ENCODE data around the gene RAD51B.

Gene RAD51B

DNA sequence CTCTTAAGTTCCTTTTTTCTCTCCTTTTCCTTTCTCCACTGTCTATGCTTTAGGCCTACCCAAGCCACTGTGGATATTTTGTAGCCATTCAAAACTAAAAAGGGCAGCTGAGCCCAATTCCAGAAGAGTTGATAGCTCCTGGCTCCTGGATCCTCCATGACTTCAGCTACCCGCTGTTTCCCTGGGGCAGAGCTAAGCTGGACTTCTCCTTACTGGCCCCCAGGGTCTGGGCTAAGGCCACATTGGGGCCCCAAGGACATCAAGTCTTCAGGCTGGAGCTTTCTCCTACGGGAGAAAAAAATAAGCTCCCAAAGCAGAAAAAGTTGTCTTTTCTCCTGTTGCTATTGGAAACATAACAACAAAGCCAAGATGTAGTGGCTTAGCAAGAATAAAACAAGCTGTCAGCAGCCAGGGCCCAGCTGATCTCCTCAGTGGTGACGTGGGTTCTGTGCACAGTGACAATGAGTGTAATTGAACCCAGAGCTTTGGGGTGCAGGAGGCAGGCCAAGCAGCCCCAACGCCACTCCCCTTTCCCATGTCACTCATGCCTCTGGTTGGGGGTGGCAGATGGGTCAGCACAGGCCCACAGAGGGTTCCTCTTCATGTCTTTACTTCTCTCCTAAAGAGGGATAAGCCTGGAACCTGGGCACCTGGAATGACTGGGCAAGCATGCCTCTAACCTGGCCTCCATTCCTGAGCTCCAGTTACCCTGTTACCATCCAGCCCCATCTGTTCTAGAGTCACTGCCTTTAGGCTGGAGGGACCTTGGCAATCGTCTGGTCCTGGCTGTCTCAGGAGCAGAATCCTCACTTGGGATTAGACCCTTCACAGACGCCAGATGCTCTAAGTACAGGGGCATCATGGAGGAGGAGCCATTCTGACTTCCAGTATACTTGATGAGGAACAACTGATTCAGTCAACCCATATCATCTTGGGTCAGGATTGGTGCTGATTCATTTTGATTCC is 802.1 kb downstream of the RAD51B start:
- DNase-seq, result no peak

DNA sequence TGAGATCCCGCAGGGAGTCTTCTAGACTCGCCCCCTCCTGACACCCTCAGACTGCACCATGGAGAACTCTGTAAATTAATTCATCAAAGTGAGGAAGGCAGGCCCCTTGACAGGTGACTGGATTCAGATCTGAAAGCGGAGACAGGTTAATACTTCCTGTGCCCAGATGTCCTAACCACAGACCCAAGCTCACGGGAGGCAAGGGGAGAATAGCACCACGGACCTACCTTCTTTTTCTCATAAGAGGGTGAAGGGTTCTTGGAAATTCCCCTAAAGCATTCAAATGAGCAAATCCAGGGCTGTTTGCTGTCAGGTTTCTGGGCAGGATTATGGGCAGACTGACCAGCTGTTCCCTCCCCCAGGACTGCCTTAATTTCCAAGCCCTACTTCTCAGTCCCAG is 803.3 kb downstream of the RAD51B start:
- DNase-seq, result no peak

DNA sequence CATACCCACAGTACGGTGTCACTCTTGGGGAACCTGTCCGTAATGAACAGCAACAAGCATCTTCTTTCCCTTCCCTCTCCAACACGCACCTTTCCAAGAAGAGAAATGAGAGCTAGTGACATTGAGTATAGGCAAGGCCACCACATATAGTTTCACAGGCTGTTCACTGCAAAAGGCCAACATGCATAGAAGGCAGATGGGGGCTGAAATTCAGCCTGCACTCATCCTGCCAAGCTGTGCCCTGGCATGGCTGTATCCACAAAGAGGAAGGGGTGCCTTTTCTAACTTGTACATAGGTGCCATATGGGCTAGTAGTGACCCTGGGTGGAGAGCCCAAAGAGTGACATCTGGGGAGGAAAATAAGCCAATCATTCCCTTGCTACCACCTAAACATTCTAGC is 803.7 kb downstream of the RAD51B start:
- DNase-seq, result no peak

DNA sequence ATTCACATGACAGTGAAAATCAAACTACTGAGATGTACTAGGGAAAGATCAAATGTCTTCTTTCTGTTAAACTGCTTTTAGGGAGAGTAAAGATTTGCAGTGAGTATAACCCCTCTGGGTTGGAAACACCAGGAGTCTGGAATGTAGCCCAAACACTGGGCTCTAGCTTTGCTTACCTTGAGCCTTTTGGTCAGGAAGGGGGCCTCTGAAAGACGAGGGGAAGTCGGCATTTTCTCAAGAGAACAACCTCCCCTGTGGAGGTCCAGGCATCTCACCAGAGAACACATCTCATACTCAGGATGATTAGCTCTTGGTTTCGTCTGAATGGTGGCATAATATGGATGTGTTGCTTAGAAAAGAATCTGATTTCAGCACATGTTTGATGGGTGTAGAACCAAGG is 804.2 kb downstream of the RAD51B start:
- no peak for DNase-seq

DNA sequence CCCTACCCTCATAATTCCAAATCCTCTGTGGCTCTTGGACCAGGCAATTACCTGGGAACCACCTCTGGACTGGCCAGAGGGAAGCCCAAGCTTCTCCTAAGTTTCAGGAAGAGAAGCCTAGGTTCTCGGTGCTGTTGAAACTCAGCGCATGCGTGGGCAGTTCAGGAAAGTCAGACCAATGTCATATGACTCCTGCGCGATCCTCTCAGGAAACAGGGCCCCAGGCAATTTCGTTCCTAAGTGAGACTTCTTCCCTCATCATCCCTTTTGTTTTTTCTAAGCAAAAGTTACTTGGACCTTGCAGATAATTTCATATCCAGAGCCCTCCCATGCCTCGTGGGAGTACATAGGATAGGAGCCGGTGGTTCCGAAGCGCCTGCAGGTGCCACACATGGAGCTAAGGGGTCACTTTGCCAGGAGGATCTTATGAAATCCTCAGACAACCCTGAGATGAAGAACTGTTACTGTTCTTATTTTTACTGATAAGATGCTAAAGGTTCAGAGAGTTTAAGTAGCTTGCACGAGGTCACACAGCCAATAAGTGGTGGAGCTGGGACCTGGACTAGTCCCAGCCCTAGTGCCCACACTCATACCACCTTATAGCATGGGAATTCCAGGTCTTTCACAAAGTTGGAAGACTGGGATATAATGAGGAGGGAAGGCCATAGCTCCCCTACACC is 805.1 kb downstream of the RAD51B start:
- DNase-seq, result no peak

- DNase-seq, result no peak
Observed at GRCh38 chr14:68625366-68626090, 805.9 kb downstream of the RAD51B start.

- no peak for DNase-seq
Observed at GRCh38 chr14:68626386-68626785, 806.8 kb downstream of the RAD51B start.

DNA sequence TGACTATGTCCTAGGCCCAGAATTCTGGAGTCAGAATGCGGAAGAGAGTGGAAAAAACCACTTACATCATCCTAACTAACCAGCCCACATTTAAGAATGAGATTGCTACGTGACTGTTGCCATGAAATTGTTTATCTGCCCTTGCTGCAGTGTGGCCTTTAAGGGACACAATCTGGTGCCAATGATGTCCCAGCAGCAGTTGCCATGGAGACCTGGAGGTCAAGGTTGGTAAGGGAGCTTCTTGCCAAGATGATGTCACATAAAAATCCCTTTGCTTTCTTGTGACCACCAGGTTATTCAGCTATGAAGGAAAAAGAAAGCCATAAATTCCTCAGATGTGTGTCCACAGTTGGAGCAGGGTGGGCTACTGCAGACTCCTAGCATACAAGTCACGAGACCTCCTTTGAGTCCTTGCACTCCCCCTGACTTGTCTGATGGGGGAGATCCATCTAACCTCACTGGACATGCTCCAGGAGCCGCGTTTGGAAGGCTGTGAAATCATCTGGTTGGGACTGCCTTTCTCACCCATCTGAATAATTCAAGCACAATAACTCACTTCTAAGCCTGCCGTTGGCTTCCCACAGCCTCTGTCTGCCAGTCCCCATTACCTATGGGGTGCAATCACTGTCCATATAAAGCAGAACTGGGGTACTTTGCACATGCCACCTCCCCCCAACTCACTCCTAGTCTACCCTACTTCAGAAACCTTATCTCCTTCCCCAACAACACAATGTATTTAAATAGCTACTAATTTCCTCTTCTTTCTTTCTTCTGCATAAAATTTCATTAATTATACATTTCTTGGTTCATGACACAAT is 807.7 kb downstream of the RAD51B start:
- no peak for DNase-seq

GRCh38 chr14:68627868-68628604 is 808.5 kb downstream of the RAD51B start:
- DNase-seq, result no peak

DNA sequence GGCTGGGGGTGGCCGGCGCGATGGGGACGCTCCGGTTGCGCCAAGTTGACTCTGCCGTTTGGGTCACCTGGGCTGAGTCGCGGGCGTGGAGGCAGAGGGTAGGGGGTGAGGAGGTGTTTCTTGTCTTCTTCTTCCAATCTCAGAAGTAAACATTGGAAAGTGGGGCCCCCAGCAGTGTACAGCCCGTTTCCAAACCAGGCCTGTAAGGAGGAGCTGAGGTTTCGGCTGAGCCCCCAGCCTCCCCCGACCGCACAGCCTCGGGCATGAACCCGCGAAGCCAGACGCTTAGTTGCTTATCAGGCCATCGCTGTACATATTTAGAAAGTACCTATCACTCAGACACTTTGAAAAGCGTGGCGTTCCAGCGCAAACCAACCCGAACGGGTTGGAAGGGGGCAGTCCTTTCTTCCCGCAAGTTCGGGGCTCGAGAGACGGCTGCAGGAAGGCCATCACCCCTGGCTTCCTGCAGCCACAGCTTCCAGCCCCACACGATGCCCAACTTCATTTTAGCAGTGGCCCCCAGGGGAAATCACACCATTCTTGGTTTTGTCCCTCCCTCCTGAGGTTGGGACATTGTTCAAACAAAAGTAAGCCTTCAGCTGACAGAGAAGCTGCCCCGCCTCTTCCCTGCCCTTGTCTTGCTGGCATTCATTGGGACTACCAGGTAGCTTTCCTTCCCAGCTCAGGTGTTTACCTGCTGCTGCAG is 809.2 kb downstream of the RAD51B start:
- DNase-seq, result no peak

DNA sequence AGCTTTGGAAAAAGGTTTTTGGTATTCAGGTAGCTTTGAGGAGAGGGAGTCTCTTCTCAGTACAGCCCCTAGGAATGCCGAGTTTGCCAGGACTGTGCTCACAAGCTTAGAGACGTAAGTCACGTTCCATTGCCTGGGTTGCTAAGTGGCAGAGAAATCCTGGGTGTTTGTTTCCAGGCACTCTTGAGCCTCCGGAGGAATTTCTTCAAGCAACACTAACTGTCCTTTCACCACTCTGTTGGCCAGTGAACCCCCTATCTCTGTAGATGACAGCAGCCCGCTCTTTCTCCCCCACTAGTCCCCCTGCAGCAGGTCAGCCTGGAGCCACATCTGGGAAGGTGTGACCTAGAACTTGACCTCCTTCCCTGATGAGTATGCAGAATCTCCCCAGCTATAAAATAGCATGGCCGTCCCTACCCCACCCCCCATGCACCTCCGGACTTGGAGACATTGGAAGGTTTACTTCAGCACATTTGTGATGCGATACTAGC is 810.5 kb downstream of the RAD51B start:
- DNase-seq, result no peak

- DNase-seq, result no peak
Observed at GRCh38 chr14:68630611-68631393, 811.2 kb downstream of the RAD51B start.

GRCh38 chr14:68631394-68632053 is 811.9 kb downstream of the RAD51B start:
- no peak for DNase-seq

DNA sequence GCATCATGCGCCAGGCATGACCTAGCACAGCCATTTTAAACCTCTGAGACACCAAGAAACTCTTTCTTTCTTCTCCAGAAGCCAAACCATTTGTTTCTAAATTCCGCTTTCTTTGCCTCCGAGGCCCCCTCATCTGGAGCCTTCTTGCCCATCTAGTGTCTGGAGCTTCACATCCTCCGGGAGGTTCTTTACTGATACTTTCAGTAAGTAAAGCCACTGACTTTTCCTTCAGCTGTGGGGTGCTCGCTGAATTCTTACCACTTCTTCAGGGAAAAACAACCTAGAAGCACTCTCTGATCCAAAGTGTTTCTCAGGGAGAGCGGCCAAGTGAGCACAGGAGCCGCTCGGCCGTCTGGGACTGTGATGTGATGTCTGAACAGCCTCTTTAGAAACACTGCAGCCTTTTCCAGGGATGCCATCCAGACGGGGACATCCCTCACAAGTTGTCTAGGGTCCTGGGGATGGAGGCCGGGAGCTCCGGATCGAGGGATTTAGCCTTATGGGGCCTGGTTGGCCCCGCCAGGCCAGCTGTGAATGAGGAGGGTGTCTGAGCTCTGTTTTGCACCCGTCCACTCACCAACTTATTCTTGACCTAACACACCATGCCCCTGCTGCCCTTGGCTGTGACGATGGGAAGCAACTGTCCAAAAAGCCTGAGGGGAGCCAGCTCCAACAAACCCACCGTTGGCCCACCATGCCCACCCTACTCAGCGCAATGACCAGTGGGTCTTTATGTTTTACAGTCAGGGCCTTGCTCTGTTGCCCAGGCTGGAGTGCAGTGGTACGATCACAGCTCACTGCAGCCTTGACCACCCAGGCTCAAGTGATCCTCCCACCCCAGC is 812.7 kb downstream of the RAD51B start:
- DNase-seq, result no peak

DNA sequence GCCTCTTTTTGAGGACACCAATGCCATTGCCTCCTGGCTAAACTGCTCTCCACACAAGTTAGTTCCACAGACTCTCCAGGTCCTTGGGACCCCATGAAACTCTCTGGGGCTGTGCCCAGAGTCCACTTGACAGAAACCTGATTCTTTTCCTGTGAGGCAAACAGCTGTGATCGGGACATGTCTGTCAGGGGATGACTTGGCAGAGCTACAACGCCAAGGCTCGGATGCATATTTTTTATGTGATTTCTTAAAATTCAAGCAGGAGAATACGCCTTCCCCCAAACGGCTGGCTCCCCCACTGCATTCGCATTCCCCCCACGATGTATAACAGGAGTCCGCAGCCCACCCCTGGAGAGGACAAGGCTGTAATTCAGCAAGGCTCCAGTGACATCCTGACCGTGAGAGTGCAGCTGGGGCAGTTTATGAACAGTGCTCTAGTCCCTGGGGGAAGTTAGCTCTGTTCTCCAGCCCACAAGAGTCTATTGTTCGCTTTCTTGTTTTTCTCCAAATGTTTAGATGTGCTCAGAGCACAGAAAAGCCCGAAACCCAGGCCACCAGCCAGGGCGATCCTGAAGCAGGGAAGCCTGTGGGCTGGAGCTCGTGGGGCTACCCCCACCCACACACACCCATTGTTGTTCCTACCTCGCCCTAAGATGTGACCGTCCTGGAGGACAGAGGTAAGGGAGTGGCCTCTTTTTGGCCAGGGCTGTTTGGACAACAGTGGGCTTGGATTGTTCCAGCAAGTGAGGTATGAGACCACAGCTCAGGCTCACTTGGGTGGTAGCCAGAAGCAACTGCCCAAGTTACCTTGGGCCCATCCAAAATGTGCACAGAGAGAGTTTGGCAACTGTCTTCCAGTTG is 813.8 kb downstream of the RAD51B start:
- no peak for DNase-seq

DNA sequence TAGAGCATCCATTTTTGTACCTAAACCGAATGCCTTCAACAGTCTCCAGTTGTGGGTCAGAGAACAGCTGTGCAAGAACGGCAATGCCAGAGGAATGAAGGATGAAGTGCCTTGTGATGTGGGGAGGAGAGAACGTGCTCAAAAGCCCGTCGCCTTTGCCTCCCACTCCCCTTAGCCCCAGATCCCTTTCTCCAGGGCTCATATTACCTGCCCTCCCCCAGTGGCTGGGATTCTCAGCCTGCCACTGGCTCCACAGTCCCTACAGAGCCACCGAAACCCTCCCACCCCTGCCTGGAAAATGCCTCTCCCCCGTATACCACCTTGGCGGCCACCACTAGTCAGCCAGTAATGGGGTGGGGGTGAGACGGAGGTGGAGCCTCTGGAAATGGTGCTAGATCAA is 814.8 kb downstream of the RAD51B start:
- no peak for DNase-seq

DNA sequence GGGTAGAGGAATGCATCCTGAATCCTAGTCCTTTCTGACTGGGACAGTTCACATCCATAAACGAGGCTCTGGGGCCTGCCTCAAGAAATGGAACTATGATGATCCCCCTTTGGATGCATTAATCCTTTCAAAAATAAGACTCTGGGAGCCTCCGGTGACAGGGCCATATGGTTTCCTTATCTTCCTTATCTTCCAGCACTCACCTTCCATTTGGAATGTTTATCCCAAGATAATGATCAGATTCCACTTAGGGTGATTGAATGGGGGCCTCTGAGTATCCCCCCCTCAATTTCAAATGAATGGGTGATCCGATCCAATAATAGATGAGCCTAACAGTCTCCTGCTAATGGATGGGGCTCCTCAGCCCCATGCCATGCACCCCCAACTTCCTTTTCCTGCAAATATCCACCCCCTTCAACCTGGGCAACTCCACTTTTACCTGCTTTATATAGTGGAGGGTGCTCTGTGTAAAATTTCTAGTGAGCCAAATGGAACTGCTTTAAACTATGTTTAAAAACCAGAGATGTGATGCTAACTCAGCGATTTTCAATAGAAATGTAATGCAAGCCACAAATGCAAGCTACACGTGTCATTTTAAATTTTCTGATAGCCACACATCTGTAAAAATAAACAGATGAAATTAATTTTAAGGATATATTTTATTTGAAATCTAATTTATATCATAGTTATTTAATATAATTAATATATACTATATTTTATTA is 815.5 kb downstream of the RAD51B start:
- DNase-seq, result no peak
